SK-N-SH treated with all-trans-retinoic acid at 6 μM for 48 hours (cell line): Measurements from ENCODE around the gene GUCY1A2.

ENCODE experiments used
- ATAC-seq: fragments of 200-7000 bp; cut with Tn5 transposase; 3 replicates; pipeline ENCODE4 v1.9.1; 2020; ENCODE audit warnings: mild to moderate bottlenecking, moderate library complexity
- ARNTL ChIP-seq: fragments of 450-650 bp; formaldehyde crosslinking; IDR thresholded peaks from 2 replicates; pipeline ENCODE4 v1.5.0; 2020; ENCODE audit warnings: low read depth, mild to moderate bottlenecking, moderate library complexity, borderline replicate concordance
- BACH2 ChIP-seq: fragments of 250-450 bp; sonication (Bioruptor Pico); IDR thresholded peaks from 2 replicates; pipeline ENCODE4 v1.9.0; 2021; ENCODE audit warnings: mild to moderate bottlenecking, borderline replicate concordance
- CSDC2 ChIP-seq: fragments of 250-450 bp; sonication (Bioruptor Pico); IDR thresholded peaks from 2 replicates; pipeline ENCODE4 v1.5.0; 2020; ENCODE audit warnings: mild to moderate bottlenecking, moderate library complexity
- ESRRG ChIP-seq: fragments of 250-450 bp; sonication (Bioruptor Pico); IDR thresholded peaks from 2 replicates; pipeline ENCODE4 v1.6.1; 2021; ENCODE audit warnings: mild to moderate bottlenecking
- GLIS3 ChIP-seq: fragments of 250-450 bp; sonication (Bioruptor Pico); IDR thresholded peaks from 2 replicates; pipeline ENCODE4 v1.5.0; 2020; ENCODE audit warnings: mild to moderate bottlenecking, moderate library complexity
- ISL1 ChIP-seq: fragments of 250-450 bp; sonication (Bioruptor Pico); IDR thresholded peaks from 2 replicates; pipeline ENCODE4 v2.1.2; 2022; ENCODE audit warnings: mild to moderate bottlenecking, moderate library complexity
- OSR1 ChIP-seq: fragments of 250-450 bp; sonication (Bioruptor Pico); IDR thresholded peaks from 2 replicates; pipeline ENCODE4 v1.8.0; 2022; ENCODE audit warnings: moderate library complexity, mild to moderate bottlenecking, inconsistent platforms
- PPARA ChIP-seq: fragments of 250-450 bp; sonication (Bioruptor Pico); IDR thresholded peaks from 2 replicates; pipeline ENCODE4 v1.5.0; 2020; ENCODE audit warnings: mild to moderate bottlenecking, borderline replicate concordance
- RARB ChIP-seq: fragments of 250-450 bp; sonication (Bioruptor Pico); IDR thresholded peaks from 2 replicates; pipeline ENCODE4 v1.8.0; 2021; ENCODE audit warnings: mild to moderate bottlenecking, moderate library complexity
- SNAI2 ChIP-seq: fragments of 250-450 bp; sonication (Bioruptor Pico); IDR thresholded peaks from 2 replicates; pipeline ENCODE4 v1.5.0; 2020; ENCODE audit warnings: mild to moderate bottlenecking, moderate library complexity
- TCF4 ChIP-seq: fragments of 250-450 bp; sonication (Bioruptor Pico); IDR thresholded peaks from 2 replicates; pipeline ENCODE4 v1.8.0; 2021; ENCODE audit warnings: mild to moderate bottlenecking, moderate library complexity, borderline replicate concordance
- TOX ChIP-seq: fragments of 250-450 bp; sonication (Bioruptor Pico); IDR thresholded peaks from 2 replicates; pipeline ENCODE4 v1.8.0; 2021; ENCODE audit warnings: mild to moderate bottlenecking, moderate library complexity, borderline replicate concordance
- ZC3H10 ChIP-seq: fragments of 250-450 bp; sonication (Bioruptor Pico); IDR thresholded peaks from 2 replicates; pipeline ENCODE4 v1.5.1; 2021; ENCODE audit warnings: mild to moderate bottlenecking, moderate library complexity
- ZFP3 ChIP-seq: fragments of 250-450 bp; sonication (Bioruptor Pico); IDR thresholded peaks from 2 replicates; pipeline ENCODE4 v1.5.0; 2020; ENCODE audit warnings: mild to moderate bottlenecking, moderate library complexity
- ZFP30 ChIP-seq: fragments of 450-650 bp; formaldehyde crosslinking; IDR thresholded peaks from 2 replicates; pipeline ENCODE4 v1.5.0; 2022; ENCODE audit warnings: mild to moderate bottlenecking, moderate library complexity
- ZNF565 ChIP-seq: fragments of 450-650 bp; formaldehyde crosslinking; conservative IDR thresholded peaks from 2 replicates; pipeline ENCODE4 v1.5.0; 2020; ENCODE audit warnings: low read depth, mild to moderate bottlenecking, moderate library complexity
- ZNF70 ChIP-seq: fragments of 450-650 bp; formaldehyde crosslinking; IDR thresholded peaks from 2 replicates; pipeline ENCODE4 v1.5.0; 2020; ENCODE audit warnings: mild to moderate bottlenecking, moderate library complexity
- ZNF8 ChIP-seq: fragments of 450-650 bp; formaldehyde crosslinking; IDR thresholded peaks from 2 replicates; pipeline ENCODE4 v1.5.0; 2020; ENCODE audit warnings: mild to moderate bottlenecking, moderate library complexity
- TF ChIP-seq, protein P1 (sequence below): fragments of 250-450 bp; sonication (Bioruptor Pico); IDR thresholded peaks from 2 replicates; pipeline ENCODE4 v1.8.0; 2020; ENCODE audit warnings: mild to moderate bottlenecking, moderate library complexity, borderline replicate concordance
- TF ChIP-seq, protein P2 (sequence below): fragments of 250-450 bp; sonication (Bioruptor Pico); IDR thresholded peaks from 2 replicates; pipeline ENCODE4 v1.5.1; 2021; ENCODE audit warnings: mild to moderate bottlenecking, moderate library complexity
- TF ChIP-seq, protein P3 (sequence below): fragments of 250-450 bp; sonication (Bioruptor Pico); IDR thresholded peaks from 2 replicates; pipeline ENCODE4 v1.8.0; 2021; ENCODE audit warnings: low read depth, mild to moderate bottlenecking, moderate library complexity, borderline replicate concordance
- TF ChIP-seq, protein P4 (sequence below): fragments of 250-450 bp; sonication (Bioruptor Pico); IDR thresholded peaks from 2 replicates; pipeline ENCODE4 v1.5.0; 2020; ENCODE audit warnings: mild to moderate bottlenecking, moderate library complexity
- TF ChIP-seq, protein P5 (sequence below): fragments of 250-450 bp; sonication (Bioruptor Pico); IDR thresholded peaks from 2 replicates; pipeline ENCODE4 v1.5.1; 2020; ENCODE audit warnings: low read depth, mild to moderate bottlenecking, moderate library complexity

The GUCY1A2 gene

DNA sequence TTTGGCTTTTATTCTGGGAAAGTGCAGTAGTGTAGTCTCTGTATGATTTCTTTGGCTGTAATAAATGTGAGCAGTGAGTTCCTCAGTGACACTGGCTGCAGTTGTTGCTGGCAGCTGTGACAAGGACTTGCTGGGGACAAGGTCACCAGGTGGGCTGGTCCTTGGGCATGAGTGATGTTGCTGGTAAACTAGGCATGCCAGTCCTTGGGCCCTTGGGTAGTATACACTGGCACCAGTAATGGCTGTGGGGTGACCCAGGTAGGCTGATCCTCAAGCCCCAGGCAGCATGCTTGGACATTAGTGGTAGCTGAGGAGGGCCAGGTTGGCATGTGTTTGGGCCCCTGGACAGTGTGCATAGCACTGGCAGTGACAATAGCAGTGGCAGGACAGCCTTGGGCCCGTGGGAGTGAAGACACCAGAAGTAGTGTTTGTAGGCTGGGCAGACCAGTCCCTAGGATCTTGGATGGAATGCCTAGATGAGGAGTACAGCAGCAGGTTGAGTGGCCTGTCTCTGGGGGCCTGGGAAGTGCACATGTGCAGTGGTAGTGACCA is 164.3 kb downstream of the GUCY1A2 start:
- ATAC-seq, result no peak
- TF ChIP-seq OSR1 (no peak), ZNF565 (no peak), SNAI2 (CRISPR knock-in tag) (no peak), PPARA (no peak), ZNF70 (CRISPR knock-in tag) (no peak), ZFP30 (CRISPR knock-in tag) (no peak), BACH2 (CRISPR knock-in tag) (no peak), ESRRG (CRISPR knock-in tag) (no peak)

DNA sequence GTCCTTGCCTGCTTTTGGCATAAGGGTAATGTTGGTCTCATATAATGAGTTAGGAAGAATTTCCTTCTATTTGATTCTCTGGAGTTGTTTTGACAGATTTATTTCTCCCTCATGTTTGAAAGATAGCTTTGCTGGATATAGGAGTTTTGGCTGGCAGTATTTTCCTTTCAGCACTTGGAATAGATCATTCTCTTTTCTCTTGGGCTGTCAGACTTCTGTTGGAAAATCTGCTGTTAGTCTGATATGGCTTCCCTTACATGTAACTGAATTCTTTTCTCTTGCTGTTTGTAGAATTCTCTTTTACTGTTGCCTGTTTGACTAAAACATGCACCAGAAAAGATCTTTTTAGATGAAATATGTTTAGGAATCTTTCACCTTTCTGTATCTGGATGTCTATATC is 165.5 kb downstream of the GUCY1A2 start:
- no peak for ATAC-seq
- TF ChIP-seq ZNF8 (no peak), PPARA (no peak), RARB (CRISPR knock-in tag) (no peak), SNAI2 (CRISPR knock-in tag) (no peak), OSR1 (no peak), ZFP3 (CRISPR knock-in tag) (no peak), ZNF565 (no peak), ZNF70 (CRISPR knock-in tag) (no peak), ZFP30 (CRISPR knock-in tag) (no peak), TCF4 (CRISPR knock-in tag) (no peak), TOX (CRISPR knock-in tag) (no peak), ISL1 (CRISPR knock-in tag) (no peak), BACH2 (CRISPR knock-in tag) (no peak), ARNTL (no peak), ZC3H10 (CRISPR knock-in tag) (no peak), CSDC2 (CRISPR knock-in tag) (no peak)
- TF ChIP-seq, protein P1, sequence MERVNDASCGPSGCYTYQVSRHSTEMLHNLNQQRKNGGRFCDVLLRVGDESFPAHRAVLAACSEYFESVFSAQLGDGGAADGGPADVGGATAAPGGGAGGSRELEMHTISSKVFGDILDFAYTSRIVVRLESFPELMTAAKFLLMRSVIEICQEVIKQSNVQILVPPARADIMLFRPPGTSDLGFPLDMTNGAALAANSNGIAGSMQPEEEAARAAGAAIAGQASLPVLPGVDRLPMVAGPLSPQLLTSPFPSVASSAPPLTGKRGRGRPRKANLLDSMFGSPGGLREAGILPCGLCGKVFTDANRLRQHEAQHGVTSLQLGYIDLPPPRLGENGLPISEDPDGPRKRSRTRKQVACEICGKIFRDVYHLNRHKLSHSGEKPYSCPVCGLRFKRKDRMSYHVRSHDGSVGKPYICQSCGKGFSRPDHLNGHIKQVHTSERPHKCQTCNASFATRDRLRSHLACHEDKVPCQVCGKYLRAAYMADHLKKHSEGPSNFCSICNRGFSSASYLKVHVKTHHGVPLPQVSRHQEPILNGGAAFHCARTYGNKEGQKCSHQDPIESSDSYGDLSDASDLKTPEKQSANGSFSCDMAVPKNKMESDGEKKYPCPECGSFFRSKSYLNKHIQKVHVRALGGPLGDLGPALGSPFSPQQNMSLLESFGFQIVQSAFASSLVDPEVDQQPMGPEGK (CRISPR knock-in tag), result no peak
- TF ChIP-seq, protein P2, sequence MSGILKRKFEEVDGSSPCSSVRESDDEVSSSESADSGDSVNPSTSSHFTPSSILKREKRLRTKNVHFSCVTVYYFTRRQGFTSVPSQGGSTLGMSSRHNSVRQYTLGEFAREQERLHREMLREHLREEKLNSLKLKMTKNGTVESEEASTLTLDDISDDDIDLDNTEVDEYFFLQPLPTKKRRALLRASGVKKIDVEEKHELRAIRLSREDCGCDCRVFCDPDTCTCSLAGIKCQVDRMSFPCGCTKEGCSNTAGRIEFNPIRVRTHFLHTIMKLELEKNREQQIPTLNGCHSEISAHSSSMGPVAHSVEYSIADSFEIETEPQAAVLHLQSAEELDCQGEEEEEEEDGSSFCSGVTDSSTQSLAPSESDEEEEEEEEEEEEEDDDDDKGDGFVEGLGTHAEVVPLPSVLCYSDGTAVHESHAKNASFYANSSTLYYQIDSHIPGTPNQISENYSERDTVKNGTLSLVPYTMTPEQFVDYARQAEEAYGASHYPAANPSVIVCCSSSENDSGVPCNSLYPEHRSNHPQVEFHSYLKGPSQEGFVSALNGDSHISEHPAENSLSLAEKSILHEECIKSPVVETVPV, result no peak
- TF ChIP-seq, protein P3, sequence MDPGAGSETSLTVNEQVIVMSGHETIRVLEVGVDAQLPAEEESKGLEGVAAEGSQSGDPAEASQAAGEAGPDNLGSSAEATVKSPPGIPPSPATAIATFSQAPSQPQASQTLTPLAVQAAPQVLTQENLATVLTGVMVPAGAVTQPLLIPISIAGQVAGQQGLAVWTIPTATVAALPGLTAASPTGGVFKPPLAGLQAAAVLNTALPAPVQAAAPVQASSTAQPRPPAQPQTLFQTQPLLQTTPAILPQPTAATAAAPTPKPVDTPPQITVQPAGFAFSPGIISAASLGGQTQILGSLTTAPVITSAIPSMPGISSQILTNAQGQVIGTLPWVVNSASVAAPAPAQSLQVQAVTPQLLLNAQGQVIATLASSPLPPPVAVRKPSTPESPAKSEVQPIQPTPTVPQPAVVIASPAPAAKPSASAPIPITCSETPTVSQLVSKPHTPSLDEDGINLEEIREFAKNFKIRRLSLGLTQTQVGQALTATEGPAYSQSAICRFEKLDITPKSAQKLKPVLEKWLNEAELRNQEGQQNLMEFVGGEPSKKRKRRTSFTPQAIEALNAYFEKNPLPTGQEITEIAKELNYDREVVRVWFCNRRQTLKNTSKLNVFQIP (CRISPR knock-in tag), result no peak
- TF ChIP-seq, protein P4, sequence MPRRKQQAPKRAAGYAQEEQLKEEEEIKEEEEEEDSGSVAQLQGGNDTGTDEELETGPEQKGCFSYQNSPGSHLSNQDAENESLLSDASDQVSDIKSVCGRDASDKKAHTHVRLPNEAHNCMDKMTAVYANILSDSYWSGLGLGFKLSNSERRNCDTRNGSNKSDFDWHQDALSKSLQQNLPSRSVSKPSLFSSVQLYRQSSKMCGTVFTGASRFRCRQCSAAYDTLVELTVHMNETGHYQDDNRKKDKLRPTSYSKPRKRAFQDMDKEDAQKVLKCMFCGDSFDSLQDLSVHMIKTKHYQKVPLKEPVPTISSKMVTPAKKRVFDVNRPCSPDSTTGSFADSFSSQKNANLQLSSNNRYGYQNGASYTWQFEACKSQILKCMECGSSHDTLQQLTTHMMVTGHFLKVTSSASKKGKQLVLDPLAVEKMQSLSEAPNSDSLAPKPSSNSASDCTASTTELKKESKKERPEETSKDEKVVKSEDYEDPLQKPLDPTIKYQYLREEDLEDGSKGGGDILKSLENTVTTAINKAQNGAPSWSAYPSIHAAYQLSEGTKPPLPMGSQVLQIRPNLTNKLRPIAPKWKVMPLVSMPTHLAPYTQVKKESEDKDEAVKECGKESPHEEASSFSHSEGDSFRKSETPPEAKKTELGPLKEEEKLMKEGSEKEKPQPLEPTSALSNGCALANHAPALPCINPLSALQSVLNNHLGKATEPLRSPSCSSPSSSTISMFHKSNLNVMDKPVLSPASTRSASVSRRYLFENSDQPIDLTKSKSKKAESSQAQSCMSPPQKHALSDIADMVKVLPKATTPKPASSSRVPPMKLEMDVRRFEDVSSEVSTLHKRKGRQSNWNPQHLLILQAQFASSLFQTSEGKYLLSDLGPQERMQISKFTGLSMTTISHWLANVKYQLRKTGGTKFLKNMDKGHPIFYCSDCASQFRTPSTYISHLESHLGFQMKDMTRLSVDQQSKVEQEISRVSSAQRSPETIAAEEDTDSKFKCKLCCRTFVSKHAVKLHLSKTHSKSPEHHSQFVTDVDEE, result no peak

DNA sequence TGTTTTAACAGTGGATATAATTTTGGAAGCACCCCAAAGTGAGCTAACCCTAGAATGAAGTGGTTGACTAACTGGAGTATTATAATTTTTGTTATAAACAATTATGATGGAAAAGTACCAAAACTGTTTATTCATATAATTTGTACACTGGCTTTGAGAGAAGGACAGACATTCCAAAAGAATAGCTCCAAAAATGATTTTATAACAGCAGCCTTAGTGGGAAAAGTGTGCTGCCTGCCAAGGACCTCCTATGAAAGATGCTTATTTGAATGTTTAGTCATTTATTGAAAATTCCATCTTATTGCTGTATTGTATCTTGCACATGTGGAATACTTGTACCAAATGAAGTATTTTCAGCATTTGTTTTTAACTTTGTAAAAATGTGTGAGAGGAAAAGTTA is 169.8 kb downstream of the GUCY1A2 start:
- no peak for ATAC-seq
- TF ChIP-seq, protein P2, result no peak
- TF ChIP-seq OSR1 (no peak), SNAI2 (CRISPR knock-in tag) (no peak), ZFP30 (CRISPR knock-in tag) (no peak), TOX (CRISPR knock-in tag) (no peak), GLIS3 (CRISPR knock-in tag) (no peak), ZNF70 (CRISPR knock-in tag) (no peak), ZNF8 (no peak), PPARA (no peak), BACH2 (CRISPR knock-in tag) (no peak), ISL1 (CRISPR knock-in tag) (no peak), ARNTL (no peak), ZC3H10 (CRISPR knock-in tag) (no peak), ZFP3 (CRISPR knock-in tag) (no peak)
- TF ChIP-seq, protein P5, sequence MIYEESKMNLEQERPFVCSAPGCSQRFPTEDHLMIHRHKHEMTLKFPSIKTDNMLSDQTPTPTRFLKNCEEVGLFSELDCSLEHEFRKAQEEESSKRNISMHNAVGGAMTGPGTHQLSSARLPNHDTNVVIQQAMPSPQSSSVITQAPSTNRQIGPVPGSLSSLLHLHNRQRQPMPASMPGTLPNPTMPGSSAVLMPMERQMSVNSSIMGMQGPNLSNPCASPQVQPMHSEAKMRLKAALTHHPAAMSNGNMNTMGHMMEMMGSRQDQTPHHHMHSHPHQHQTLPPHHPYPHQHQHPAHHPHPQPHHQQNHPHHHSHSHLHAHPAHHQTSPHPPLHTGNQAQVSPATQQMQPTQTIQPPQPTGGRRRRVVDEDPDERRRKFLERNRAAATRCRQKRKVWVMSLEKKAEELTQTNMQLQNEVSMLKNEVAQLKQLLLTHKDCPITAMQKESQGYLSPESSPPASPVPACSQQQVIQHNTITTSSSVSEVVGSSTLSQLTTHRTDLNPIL (CRISPR knock-in tag), result no peak
- TF ChIP-seq, protein P3 (CRISPR knock-in tag), result no peak
